Glomerular endothelial cell (primary cell): ENCODE results near the gene LPIN2. TPM values are rescaled to one million over a fixed set of nuclear protein-coding genes. Genes with fewer than 3 reads are reported as not detected.
"Not testable (repeated sequence)": the region's sequence is repeated elsewhere in the genome, so short reads cannot be mapped to it uniquely, and the experiment has no call there.

Experiments
- DNase-seq: peaks from one replicate; pipeline ENCODE4 v3.0.0-alpha.2; 2011; ENCODE audit warnings: low read depth, low spot score; ENCODE audit errors: extremely low read depth
- total RNA-seq: library from RNA; depleted of rRNA; stranded (reverse); fragments of >200 nt; gene quantifications from 2 replicates; pipeline ENCODE4 v1.2.3, GENCODE V29; 2015

Gene LPIN2
- total RNA-seq, 1 donor from 2014 or later = 19.3 TPM

DNA sequence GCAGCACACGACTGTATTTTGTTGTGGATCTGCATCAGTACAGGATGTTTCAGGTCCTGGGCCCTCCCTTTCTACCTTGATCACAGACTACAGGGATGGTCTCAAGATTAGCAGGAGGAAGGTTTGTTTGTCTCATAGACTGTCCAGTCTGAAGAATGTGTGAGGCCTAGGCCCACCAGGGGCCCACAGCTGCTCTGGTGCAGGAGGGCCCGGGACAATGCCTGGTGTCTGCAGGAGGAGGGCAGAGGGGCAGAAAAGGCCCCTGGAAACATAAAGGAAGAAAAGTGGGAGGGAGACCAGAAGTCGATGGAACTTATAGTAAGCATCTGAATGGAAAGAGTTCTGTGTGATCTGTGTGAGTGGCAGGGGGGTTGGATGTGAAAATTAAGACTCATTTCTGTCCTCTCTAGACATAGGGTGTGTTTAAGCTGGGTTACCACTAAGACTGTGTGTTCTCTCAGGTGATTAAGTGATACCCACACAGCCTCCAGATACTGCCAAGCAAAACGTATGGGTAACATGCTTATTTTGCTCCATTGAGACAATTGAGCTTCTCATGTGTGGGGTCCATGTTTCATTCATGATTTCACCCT, 33.4 kb upstream of the LPIN2 start:
- DNase-seq = no peak

DNA sequence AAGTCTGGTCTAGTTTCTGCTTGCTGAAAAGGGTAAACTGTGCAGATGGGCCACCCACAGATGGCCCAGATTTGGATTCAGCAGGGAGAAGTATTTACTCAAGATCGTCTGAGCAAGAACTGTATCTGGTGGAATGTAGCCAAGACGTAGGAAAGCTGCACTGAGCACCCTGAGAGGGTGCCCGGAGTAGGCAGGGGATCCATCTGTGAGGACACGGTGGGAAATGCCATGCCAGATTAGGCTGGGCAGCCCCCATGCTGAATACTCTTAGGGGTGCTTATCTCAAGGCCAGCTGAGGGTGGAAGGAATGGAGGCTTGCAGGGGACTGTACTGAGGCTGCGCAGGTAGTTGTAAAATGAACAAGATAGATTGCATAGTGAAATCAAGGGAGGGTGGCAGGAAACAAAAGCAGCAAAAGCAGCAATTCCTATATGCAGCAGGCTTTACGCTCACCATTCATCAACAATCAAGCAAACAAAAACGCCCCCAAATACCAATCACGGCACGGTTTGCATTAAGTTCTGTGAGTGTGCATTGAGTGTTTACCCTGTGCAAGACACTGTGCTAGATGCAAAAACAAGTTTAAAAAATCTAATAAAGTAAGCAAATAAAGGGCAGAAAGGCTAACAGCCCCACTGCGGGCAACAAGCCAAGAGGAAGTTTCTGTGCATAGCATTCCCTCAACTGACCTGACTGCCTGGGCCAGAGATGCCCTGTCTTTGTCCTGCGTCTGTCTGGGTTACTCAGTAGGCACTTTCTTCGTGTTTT, 32.2 kb upstream of the LPIN2 start:
- DNase-seq = no peak

DNA sequence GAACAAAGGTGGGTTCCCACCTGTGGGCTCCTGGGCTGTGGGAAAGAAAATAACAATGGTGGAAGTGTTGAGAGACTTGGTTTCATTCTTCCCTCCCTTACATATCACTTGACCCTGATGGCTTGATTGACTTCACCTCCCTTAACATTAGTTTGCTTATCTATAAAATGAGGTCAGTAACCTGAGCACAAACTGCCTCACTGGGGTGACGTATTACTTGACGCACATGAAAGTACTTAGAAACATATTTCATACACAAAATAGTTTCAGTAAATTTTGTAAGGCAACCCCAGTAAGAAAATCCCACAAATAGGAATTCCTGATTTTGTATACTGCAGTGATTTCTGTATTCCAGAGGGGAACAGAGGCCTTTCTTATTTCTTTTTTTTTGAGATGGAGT, 29.4 kb upstream of the LPIN2 start:
- DNase-seq = no peak

DNA sequence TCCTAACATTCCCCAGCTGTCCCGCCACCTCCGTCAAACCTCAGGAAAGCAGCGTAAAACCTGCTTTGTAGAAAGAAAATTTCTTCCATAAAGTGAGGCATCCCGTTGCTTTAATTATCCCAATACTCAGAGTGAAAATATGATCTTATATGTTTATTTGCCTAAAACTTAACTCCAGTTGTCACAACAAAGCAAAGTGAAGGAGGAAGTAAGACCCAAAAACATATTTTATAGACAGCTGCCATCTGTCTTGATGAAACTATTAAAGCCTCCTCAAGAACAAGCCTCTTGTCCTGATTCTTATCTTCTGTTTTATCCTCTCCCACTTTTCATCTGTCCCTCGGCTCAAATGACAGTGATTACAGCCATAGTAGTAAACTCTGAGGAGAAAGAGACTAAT, 28.9 kb upstream of the LPIN2 start:
- DNase-seq = no peak

DNA sequence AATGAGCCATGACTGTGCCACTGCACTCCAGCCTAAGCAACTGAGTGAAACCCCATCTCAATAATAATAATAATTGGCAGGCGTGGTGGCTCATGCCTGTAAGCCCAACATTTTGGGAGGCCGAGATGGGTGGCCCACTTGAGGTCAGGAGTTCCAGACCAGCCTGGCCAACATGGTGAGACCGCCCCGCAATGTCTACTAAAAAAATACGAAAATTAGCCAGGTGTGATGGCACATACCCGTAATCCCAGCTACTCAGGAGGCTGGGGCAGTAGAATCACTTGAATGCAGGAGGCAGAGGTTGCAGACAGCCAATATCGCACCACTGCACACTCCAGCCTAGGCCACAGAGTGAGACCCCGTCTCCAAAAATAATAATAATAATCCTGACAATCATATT, 27.9 kb upstream of the LPIN2 start:
- no peak for DNase-seq

DNA sequence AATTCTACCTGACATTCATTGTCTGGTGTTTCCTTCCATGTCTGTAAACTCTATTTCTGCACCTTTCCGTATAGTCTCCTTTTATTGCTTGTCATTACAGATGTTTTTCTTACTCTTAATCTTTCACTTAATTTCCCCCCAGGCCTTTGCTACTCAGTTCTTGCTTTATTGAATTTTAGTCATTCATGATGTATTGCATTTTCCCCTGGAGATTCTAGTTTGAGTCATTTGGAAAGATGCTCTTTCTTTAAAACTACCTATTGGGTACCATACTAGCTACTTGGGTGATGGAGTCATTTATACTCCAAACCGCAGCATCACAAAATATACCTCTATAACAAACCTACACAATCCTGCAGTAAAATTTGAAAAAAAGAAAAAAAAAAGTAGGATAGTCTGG, 27.2 kb upstream of the LPIN2 start:
- no peak for DNase-seq

DNA sequence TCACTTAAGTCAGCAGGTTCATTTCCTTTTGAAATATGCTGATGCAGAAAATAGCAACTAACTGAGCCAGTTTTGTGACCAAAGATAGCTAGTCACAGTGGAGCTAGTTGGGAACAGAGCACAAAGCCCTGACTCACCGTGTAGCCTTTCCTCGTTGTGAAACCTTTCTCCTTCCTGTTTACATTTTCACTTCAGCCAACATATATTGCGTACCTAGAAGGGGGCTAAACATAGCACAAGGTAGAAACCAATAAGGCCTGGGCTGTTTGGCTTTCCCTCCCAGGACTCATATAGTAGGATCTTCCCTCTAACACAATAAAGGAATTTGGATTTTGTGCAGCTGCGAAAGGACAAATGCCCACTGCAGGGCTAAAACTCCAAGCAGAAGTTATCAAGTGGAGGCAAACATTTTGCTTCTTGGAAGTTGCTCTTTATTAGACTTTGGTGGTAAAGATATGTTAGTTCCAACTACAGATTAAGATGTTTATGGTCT, 24.5 kb upstream of the LPIN2 start:
- DNase-seq = peak; percentile 50

DNA sequence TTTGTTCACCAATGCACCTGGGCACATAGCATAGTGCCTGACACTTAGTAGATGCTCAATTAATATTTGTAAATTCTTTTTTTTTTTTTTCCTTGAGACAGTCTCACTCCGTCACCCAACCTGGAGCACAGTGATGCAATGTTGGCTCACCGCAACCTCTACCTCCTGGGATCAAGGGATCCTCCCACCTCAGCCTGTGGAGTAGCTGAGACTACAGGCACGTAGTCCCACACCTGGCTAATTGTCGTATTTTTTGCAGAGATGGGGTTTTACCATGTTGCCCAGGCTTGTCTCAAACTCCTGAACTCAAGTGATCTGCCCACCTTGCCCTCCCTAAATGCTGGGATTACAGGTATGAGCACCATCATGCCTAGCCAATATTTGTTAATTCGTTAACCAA, 23.2 kb upstream of the LPIN2 start:
- no peak for DNase-seq

DNA sequence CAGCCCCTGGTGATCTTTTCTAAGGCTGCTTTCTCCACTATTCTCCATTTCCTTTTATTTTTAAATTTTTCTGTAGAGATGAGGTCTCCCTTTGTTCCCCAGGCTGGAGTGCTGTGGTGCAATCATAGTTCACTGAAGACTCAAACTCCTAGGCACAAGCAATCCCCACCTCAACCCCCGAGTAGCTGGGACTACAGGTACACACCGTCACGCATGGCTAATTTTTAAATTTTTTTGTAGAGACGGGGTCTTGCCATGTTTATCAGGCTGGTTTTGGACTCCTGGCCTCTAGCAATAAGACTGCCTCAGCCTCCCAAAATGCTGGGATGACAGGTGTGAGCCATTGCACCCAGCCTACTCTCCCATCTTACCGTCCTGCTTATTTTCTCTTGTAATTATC, 22.7 kb upstream of the LPIN2 start:
- no peak for DNase-seq

DNA sequence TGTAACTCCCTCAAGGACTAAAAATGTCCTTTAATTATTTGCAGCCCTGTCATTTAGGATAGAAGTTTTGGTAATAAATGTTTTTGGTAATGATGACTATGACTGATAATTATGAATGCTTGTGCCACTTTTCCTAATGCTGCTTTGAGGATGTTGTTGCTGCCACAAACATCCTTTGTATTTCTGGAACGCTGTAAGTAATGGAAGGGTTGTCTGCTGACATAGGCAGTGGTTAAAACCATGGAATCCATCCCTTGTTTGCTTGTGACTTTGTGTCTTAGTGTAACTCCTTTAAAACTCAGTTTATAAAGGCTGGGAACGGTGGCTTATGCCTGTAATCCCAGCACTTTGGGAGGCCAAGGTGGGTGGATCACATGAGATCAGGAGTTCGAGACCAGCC, 19.8 kb upstream of the LPIN2 start:
- no peak for DNase-seq

DNA sequence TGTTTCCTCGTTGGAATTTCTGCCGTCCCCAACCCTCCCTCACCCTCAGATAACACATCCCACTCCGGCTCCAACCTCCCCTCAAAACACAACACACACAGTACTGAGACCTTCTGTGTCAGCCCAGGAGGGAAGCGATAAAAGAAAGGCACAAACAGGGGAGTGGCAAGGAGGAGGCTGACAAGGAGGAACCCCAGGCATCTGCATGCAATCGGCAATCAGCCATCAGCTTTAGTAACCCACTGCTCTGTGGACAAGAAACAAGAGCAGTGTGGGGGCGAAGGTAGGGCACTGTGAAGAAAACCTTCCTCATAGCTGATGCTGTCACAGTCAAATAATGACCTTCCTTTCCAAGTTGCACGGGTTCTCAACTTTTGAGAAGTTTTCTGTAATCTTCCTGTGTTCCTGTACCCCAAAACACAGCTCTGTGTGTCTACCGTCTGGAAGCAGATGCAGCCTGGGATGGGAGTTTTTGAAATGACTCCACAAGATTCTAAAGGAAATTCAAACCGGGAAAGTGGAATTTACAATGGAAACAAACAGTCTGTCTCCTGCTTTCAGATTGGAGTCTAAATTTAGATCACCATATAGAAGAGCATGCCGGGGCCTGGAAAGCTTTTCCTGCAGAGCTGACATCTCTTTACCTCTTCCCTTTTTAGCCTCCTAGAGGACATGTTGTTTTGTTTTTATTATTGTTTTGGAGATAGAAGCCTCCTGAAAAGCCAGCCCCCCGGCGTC, 16.4 kb upstream of the LPIN2 start:
- no peak for DNase-seq

DNA sequence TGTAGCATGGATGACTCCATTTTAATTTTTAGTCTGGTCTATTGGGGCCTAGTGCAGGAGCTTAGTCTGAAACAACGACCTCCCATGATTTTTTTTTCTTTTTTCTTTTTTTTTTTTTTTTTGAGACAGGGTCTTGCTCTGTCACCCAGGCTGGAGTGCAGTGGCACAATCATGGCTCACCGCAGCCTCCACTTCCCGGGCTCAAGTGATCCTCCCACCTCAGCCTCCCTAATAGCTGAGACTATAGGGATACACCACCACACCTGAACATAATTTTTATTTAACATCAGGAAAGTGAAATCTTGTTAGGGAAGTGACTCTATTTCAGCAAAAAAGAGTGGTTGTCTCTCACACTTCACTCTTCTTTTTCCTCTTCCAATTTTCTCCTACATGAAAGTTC, 15.2 kb upstream of the LPIN2 start:
- not testable (repeated sequence) for DNase-seq

DNA sequence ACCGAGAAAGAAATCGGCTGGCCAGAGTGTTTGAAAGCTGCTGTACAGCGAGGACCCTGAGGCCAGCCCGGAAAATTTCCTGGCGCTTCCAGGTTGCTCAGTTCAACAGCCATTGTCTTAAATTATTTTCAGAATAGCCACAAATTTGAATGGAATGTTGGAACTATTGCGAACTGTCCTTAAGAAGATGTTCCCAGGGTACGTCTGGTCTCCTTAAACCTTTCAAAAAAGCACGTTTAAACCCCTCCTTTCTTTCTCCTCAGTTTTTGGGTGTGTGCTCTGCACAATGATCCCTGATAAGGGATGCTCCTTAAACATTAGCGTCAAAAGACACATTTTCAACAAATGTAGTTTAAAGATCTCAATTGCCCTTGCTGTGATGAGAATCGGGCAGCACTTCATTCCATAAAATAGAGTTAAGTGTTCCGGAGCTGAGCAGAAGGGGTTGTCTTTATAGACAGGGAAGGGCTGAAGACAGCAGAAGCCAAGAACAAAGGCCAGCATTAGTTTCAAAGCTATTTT, 14.5 kb upstream of the LPIN2 start:
- no peak for DNase-seq

DNA sequence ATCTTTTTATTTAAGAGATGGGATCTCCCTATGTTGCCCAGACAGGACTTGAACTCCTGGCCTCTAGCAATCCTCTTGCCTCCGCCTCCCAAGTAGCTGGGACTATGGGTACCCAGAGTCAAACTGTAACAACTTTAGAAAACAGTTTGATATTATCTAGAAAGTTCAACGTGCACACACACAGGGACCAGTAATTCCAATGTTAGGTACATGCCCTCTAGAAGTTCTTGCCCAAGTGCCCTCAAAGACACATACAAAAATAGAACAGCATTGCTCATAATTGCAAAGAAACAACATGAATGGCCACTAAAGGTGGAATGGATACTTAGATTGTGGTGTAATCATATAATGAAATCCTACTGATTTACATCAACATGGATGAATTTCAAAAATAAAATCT, 12.6 kb upstream of the LPIN2 start:
- no peak for DNase-seq

DNA sequence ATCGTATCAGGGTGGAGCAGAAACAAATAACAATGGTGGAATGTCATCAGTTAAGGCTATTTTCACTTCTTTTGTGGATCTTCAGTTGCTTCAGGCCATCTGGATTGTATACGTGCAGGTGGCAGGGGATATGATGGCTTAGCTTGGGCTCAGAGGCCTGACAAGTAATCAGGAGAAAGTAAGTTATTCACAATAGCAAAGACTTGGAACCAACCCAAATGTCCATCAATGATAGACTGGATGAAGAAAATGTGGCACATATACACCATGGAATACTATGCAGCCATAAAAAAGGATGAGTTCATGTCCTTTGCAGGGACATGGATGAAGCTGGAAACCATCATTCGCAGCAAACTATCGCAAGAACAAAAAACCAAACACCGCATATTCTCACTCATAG, 10.7 kb upstream of the LPIN2 start:
- DNase-seq = not testable (repeated sequence)

DNA sequence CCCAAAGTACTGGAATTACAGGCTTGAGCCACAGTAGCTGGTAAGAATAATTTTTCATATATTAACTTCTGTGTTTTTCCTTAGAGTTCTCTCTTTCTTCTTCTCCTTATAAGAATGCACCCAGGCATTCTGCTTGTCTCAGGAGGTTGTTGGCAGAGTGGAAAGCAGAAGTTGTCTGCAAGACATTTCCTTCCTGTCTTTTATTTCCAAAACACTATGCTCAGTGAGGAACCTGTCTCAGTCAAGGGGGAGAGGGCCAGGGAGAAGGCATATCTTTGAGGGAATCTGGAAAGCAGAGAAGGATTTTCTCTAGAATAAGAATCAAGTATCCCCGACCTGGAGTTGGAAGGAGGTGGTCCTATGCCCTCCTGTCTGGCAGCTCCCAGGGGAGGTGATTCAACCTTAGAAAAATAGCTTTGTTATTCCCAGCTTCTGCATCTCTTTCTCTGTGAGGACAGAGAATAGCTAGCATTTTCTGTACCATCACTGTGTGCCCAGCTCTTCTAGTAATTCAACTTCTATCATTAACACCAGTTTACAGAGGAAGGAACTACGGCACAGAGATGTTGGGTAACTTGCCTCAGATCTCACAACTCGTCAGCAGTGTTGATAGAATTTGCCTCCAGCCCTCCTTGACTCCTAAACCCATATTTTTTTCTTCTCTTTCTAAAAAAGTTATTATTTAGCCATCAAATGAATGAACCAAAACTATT, 3.8 kb upstream of the LPIN2 start:
- no peak for DNase-seq

DNA sequence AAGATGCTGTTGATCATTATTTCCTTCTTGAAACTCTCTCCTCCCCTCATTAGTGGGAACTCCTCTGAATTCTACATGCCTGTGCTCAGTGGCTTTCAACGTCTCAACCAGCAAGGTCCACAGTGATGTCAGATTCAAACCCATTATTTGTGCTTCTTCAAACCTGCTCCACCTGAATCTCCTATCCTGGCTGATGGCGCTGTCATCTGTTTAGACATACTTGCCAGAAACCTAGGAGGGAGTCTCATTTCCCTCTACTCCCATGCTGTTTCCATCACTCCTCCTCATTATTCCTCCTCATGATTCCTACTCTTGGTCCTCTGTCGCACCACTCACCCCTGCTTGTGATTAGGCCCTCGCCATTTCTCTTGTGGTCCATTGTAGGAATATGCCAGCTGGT, 2.9 kb upstream of the LPIN2 start:
- DNase-seq = no peak

DNA sequence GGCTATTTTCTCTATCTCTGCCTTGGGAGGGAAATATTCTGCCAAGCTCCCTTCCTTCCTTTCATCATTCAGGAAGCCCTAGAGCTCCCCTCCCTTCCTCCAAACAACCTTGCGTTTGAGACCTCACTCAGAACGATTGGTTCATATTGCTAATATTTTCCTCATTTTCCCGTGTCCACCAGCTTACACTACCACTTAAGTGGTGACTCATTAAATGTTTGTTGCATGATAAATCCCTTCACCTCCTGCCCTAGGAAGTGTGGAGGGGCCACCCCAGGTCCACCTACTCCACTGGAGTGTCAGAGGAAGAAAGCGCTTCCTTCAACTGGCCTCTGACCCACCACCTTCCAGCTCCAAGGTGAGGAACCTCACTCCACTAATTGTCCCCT, 2.3 kb upstream of the LPIN2 start:
- DNase-seq = peak; percentile 64

DNA sequence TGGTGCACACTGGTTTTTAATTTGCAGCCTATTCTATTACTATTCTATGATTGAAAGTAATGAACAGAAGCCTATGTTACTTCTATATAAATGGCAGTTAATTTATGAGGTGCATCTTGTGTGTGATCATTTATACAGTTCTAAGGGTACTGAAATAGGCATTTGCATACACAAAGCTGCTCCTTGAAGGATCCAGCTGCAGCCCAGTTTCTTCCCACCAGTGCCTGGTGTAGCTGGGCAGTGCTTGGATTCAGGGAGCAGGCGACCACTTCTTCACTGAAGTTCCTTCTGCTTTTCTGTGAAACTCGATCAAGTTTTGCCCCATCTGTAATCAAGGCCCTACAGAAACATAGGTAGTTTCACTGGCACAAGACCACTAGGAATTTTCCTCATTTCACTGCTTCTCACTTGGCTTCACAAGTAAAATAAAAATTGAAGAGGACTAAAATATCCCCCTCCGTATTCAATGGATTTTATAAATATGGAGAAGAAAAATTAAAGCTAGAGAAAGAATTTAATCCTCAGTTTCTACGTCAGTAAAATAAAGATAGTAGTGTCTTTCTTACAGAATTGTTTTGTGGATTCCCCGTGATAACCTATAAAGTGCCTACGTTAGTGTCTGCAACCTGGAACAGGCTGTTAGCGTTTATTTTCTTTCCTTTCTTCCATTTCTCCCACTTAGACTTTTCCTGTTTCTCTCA, 1.7 kb upstream of the LPIN2 start:
- no peak for DNase-seq
